ENCODE data around the gene MYBPHL. TPM values are rescaled to one million over a fixed set of nuclear protein-coding genes. Genes with fewer than 3 reads are reported as not detected.

Gene MYBPHL
- total and polyA plus RNA-seq, 7 experiments from 2014 or later: not detected

DNA sequence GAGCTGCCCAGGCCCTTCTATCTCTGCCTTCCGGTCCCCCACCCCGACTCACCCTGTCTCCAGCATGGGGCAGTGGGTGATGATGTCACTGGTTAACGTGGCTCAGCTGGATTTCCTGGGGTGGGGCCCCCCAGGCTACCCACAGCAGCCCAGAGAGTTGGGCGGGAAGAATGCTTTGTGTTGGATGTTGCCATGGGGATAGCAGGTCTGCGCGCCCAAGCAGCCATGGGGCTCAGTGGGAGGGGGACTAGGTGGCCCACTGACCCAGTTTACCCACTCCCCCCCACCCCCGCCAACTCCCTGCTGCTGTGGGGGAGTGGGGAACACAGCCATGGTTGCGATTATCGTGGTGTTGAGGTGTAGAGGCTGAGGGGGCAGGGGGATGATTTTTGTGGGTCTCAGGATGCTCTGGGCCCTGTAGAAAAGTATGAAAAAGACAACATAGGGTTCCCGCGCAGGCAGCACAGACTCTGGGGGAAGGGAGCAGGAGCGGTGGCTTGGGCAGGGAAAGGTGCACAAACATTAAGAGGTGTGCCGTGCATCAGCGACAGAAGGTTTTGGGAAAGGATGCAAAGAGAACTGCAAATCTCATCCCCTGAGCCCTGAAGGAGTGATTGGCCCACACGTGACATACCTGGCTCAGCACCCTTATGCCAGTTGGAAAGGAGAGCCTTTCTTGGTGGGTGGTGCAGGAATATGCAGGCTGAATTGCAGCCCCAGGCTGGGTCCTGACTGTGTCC, 49.0 kb downstream of the MYBPHL start:
- CTCF ChIA-PET: interaction anchor here (1.6 kb wide), 1 partner anchor 275 kb away, joined by 5 read pairs; no protein-coding TSS in a partner anchor

GRCh38 chr1:109256971-109257681, 49.7 kb downstream of the MYBPHL start:
- ChIA-PET CTCF (interaction anchor here (0.9 to 1.6 kb wide), 2 partner anchors 141 to 276 kb away, joined by 3 to 5 read pairs; no protein-coding TSS in a partner anchor), POLR2A (no interaction called here)
- intact Hi-C loops (cut with micrococcal nuclease): no loop called here
- H3K36me3 Mint-ChIP-seq: no peaks in the 10 kb centered on the region
- peaks cover 0 to 4% (median 0%) of the 10 kb centered on the region in 3 experiments for H3K36me3 ChIP-seq (ENCODE audit: control insufficient read depth in 2 of 3, insufficient read depth in 3 of 3, low read length in 3 of 3)
- no peaks in the 10 kb centered on the region for H3K9me3 Mint-ChIP-seq
- no peak for ATAC-seq
- no peaks in the 10 kb centered on the region for H3K9me3 ChIP-seq (ENCODE audit: control insufficient read depth in 2 of 3, low read length in 3 of 3)
- H3K4me3 Mint-ChIP-seq: no peak overlapping the region
- H3K27ac Mint-ChIP-seq: peak overlapping the region in 1 of 9 donors; percentile 31
- DNase-seq: no peak
- H3K27me3 ChIP-seq (ENCODE audit: control insufficient read depth in 2 of 2, insufficient read depth in 2 of 2, low read length in 2 of 2): no peaks in the 10 kb centered on the region
- no peak overlapping the region for H3K4me3 ChIP-seq (ENCODE audit: low read length)
- H3K27me3 Mint-ChIP-seq: no peaks in the 10 kb centered on the region
- H3K4me1 ChIP-seq (ENCODE audit: control insufficient read depth in 2 of 2, insufficient read depth in 2 of 2, low read length in 2 of 2): no peaks in the 10 kb centered on the region
- H3K4me1 Mint-ChIP-seq: peaks cover 0 to 27% (median 6%) of the 10 kb centered on the region in 7 donors
- H3K27ac ChIP-seq (ENCODE audit: low read depth, low read length): no peak overlapping the region

More for the DNA sequence above, 49.0 kb downstream of the MYBPHL start:
- Histone ChIP-seq H3K4me3 (ENCODE audit: low read length) (no peak overlapping the region), H3K27me3 (ENCODE audit: control insufficient read depth in 2 of 2, insufficient read depth in 2 of 2, low read length in 2 of 2) (no peaks in the 10 kb centered on the region), H3K9me3 (ENCODE audit: control insufficient read depth in 2 of 3, low read length in 3 of 3) (no peaks in the 10 kb centered on the region), H3K4me1 (ENCODE audit: control insufficient read depth in 2 of 2, insufficient read depth in 2 of 2, low read length in 2 of 2) (no peaks in the 10 kb centered on the region), H3K27ac (ENCODE audit: low read depth, low read length) (no peak overlapping the region), H3K36me3 (ENCODE audit: control insufficient read depth in 2 of 3, insufficient read depth in 3 of 3, low read length in 3 of 3) (peaks cover 0 to 4% (median 0%) of the 10 kb centered on the region in 3 experiments)
- intact Hi-C loops (cut with micrococcal nuclease): no loop called here
- Mint-ChIP-seq H3K4me1 (peaks cover 0 to 21% (median 5%) of the 10 kb centered on the region in 7 donors), H3K36me3 (no peaks in the 10 kb centered on the region), H3K27ac (no peak overlapping the region), H3K4me3 (no peak overlapping the region), H3K9me3 (no peaks in the 10 kb centered on the region), H3K27me3 (no peaks in the 10 kb centered on the region)
- ATAC-seq (no peak), DNase-seq (no peak)
- POLR2A ChIA-PET: no interaction called here

GRCh38 chr1:109256085-109256484, 50.7 kb downstream of the MYBPHL start:
- Mint-ChIP-seq H3K36me3 (no peaks in the 10 kb centered on the region), H3K4me3 (no peak overlapping the region), H3K27me3 (peaks cover 0 to 7% (median 0%) of the 10 kb centered on the region in 5 donors), H3K27ac (no peak overlapping the region), H3K4me1 (peaks cover 0 to 27% (median 11%) of the 10 kb centered on the region in 7 donors), H3K9me3 (no peaks in the 10 kb centered on the region)
- Histone ChIP-seq H3K27ac (ENCODE audit: low read depth, low read length) (no peak overlapping the region), H3K27me3 (ENCODE audit: control insufficient read depth in 2 of 2, insufficient read depth in 2 of 2, low read length in 2 of 2) (no peaks in the 10 kb centered on the region), H3K9me3 (ENCODE audit: control insufficient read depth in 2 of 3, low read length in 3 of 3) (no peaks in the 10 kb centered on the region), H3K36me3 (ENCODE audit: control insufficient read depth in 2 of 3, insufficient read depth in 3 of 3, low read length in 3 of 3) (peaks cover 0 to 4% (median 0%) of the 10 kb centered on the region in 3 experiments), H3K4me3 (ENCODE audit: low read length) (no peak overlapping the region), H3K4me1 (ENCODE audit: control insufficient read depth in 2 of 2, insufficient read depth in 2 of 2, low read length in 2 of 2) (no peaks in the 10 kb centered on the region)
- CTCF ChIA-PET: interaction anchor here (0.9 to 1.6 kb wide), 2 partner anchors 142 to 277 kb away, joined by 3 to 5 read pairs; no protein-coding TSS in a partner anchor
- DNase-seq: no peak
- no peak for ATAC-seq
- POLR2A ChIA-PET: interaction anchor here (0.8 kb wide), 1 partner anchor 241 kb away, joined by 3 read pairs; no protein-coding TSS in a partner anchor
- intact Hi-C loops (cut with micrococcal nuclease): no loop called here

DNA sequence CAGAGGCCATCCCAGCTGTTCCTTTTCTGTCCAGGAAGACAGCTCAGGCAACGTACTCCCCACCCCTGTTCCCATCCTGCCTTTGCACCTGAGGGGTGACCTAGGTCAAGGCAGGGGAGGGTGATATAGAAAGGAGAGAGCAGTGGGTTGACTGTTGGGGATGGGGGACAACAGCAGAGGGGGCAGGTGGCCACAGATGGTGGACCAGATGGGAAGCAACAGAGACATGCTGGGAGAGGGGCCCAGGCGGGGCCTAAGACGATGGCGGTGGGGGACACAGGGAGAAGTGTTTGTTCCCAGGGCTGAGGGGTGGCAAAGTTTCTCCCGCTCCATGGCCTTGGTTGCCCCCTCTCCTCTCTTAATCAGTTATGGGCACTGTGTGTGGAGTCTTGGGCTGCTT, 51.1 kb downstream of the MYBPHL start:
- CTCF ChIA-PET: interaction anchor here (1.6 kb wide), 1 partner anchor 277 kb away, joined by 5 read pairs; no protein-coding TSS in a partner anchor
- Histone ChIP-seq H3K36me3 (ENCODE audit: control insufficient read depth in 2 of 3, insufficient read depth in 3 of 3, low read length in 3 of 3) (peaks cover 0 to 4% (median 0%) of the 10 kb centered on the region in 3 experiments), H3K9me3 (ENCODE audit: control insufficient read depth in 2 of 3, low read length in 3 of 3) (no peaks in the 10 kb centered on the region), H3K27me3 (ENCODE audit: control insufficient read depth in 2 of 2, insufficient read depth in 2 of 2, low read length in 2 of 2) (no peaks in the 10 kb centered on the region), H3K4me1 (ENCODE audit: control insufficient read depth in 2 of 2, insufficient read depth in 2 of 2, low read length in 2 of 2) (peaks cover 0 to 1% of the 10 kb centered on the region in 2 donors), H3K4me3 (ENCODE audit: low read length) (no peak overlapping the region), H3K27ac (ENCODE audit: low read depth, low read length) (no peak overlapping the region)
- Mint-ChIP-seq H3K36me3 (no peaks in the 10 kb centered on the region), H3K27ac (no peak overlapping the region), H3K27me3 (peaks cover 0 to 11% (median 0%) of the 10 kb centered on the region in 5 donors), H3K4me3 (peak overlapping the region in 1 of 10 donors; percentile 62), H3K9me3 (peaks cover 0 to under 1% (median 0%) of the 10 kb centered on the region in 11 donors), H3K4me1 (peaks cover 0 to 27% (median 13%) of the 10 kb centered on the region in 7 donors)
- POLR2A ChIA-PET: no interaction called here
- no peak for DNase-seq
- no peak for ATAC-seq
- intact Hi-C loops (cut with micrococcal nuclease): no loop called here

- POLR2A ChIA-PET: no interaction called here
Observed at GRCh38 chr1:109255097-109255651, 51.6 kb downstream of the MYBPHL start.

GRCh38 chr1:109254621-109255096, 52.2 kb downstream of the MYBPHL start:
- Mint-ChIP-seq H3K36me3 (no peaks in the 10 kb centered on the region), H3K27ac (no peak overlapping the region), H3K9me3 (peaks cover 0 to 1% (median 0%) of the 10 kb centered on the region in 11 donors), H3K4me1 (peaks cover 0 to 27% (median 15%) of the 10 kb centered on the region in 7 donors), H3K4me3 (peak overlapping the region in 1 of 10 donors; percentile 62), H3K27me3 (peaks cover 0 to 15% (median 0%) of the 10 kb centered on the region in 5 donors)
- no peak for DNase-seq
- Histone ChIP-seq H3K4me1 (ENCODE audit: control insufficient read depth in 2 of 2, insufficient read depth in 2 of 2, low read length in 2 of 2) (peaks cover 4 to 8% of the 10 kb centered on the region in 2 donors), H3K4me3 (ENCODE audit: low read length) (no peak overlapping the region), H3K36me3 (ENCODE audit: control insufficient read depth in 2 of 3, insufficient read depth in 3 of 3, low read length in 3 of 3) (peaks cover 0 to 4% (median 0%) of the 10 kb centered on the region in 3 experiments), H3K27ac (ENCODE audit: low read depth, low read length) (no peak overlapping the region), H3K9me3 (ENCODE audit: control insufficient read depth in 2 of 3, low read length in 3 of 3) (no peaks in the 10 kb centered on the region), H3K27me3 (ENCODE audit: control insufficient read depth in 2 of 2, insufficient read depth in 2 of 2, low read length in 2 of 2) (no peaks in the 10 kb centered on the region)
- POLR2A ChIA-PET: no interaction called here
- intact Hi-C loops (cut with micrococcal nuclease): no loop called here
- no peak for ATAC-seq
- CTCF ChIA-PET: no interaction called here

More at GRCh38 chr1:109255097-109255651, 51.6 kb downstream of the MYBPHL start:
- H3K27me3 ChIP-seq (ENCODE audit: control insufficient read depth in 2 of 2, insufficient read depth in 2 of 2, low read length in 2 of 2): no peaks in the 10 kb centered on the region
- no peak overlapping the region for H3K27ac ChIP-seq (ENCODE audit: low read depth, low read length)
- peaks cover 0 to 4% (median 0%) of the 10 kb centered on the region in 3 experiments for H3K36me3 ChIP-seq (ENCODE audit: control insufficient read depth in 2 of 3, insufficient read depth in 3 of 3, low read length in 3 of 3)
- no peak overlapping the region for H3K27ac Mint-ChIP-seq
- DNase-seq (no peak), ATAC-seq (no peak)
- peaks cover 3 to 6% of the 10 kb centered on the region in 2 donors for H3K4me1 ChIP-seq (ENCODE audit: control insufficient read depth in 2 of 2, insufficient read depth in 2 of 2, low read length in 2 of 2)
- peak overlapping the region in 2 of 10 donors; percentile 22 to 62 for H3K4me3 Mint-ChIP-seq
- CTCF ChIA-PET: no interaction called here
- H3K9me3 ChIP-seq (ENCODE audit: control insufficient read depth in 2 of 3, low read length in 3 of 3): no peaks in the 10 kb centered on the region
- H3K36me3 Mint-ChIP-seq: no peaks in the 10 kb centered on the region
- no peak overlapping the region for H3K4me3 ChIP-seq (ENCODE audit: low read length)
- peaks cover 0 to 27% (median 15%) of the 10 kb centered on the region in 7 donors for H3K4me1 Mint-ChIP-seq
- peaks cover 0 to 1% (median 0%) of the 10 kb centered on the region in 11 donors for H3K9me3 Mint-ChIP-seq
- intact Hi-C loops (cut with micrococcal nuclease): no loop called here
- peaks cover 0 to 15% (median 0%) of the 10 kb centered on the region in 5 donors for H3K27me3 Mint-ChIP-seq

Data from naive thymus-derived CD4-positive, alpha-beta T cell (primary cell).